Inflammatory macrophage treated with lipopolysaccharide for 4 hours (primary cell): ENCODE data around the gene TIMELESS.
"Not testable (repeated sequence)": the region's sequence is repeated elsewhere in the genome, so short reads cannot be mapped to it uniquely, and the experiment has no call there.

Source experiments
- DNase-seq: peaks from one replicate; pipeline ENCODE4 v3.0.0-alpha.2; 2020

The TIMELESS gene

GRCh38 chr12:56448860-56449621 lies at the start of gene TIMELESS:
TIMELESS (minus strand) TSS chr12:56449426; CDS start chr12:56434170, 15,256 bp downstream.
- DNase-seq, result peak; percentile 95

- DNase-seq, result not testable (repeated sequence)
Observed at GRCh38 chr12:56498126-56498902, 49.1 kb upstream of the TIMELESS start.

- DNase-seq, result peak; percentile 27
Observed at GRCh38 chr12:56496704-56497103, 47.5 kb upstream of the TIMELESS start.

GRCh38 chr12:56494481-56494880 lies 45.3 kb upstream of the TIMELESS start:
- DNase-seq, result not testable (repeated sequence)

- not testable (repeated sequence) for DNase-seq
Observed at GRCh38 chr12:56494106-56494415, 44.8 kb upstream of the TIMELESS start.

- DNase-seq, result not testable (repeated sequence)
Observed at GRCh38 chr12:56493409-56494105, 44.3 kb upstream of the TIMELESS start.

- no peak for DNase-seq
Observed at GRCh38 chr12:56490360-56490759, 41.1 kb upstream of the TIMELESS start.

- DNase-seq, result peak; percentile 65
Observed at GRCh38 chr12:56488041-56488955, 39.1 kb upstream of the TIMELESS start, which contains the start of gene GLS2. GLS2 (minus strand) TSS chr12:56488161; CDS start chr12:56488118, 43 bp downstream.

- DNase-seq, result no peak
Observed at GRCh38 chr12:56487448-56488040, 38.3 kb upstream of the TIMELESS start.

GRCh38 chr12:56486694-56487093 lies 37.5 kb upstream of the TIMELESS start:
- no peak for DNase-seq

- no peak for DNase-seq
Observed at GRCh38 chr12:56484566-56484965, 35.3 kb upstream of the TIMELESS start.

- no peak for DNase-seq
Observed at GRCh38 chr12:56479625-56480024, 30.4 kb upstream of the TIMELESS start.

GRCh38 chr12:56477521-56478225 lies 28.4 kb upstream of the TIMELESS start:
- DNase-seq, result no peak

GRCh38 chr12:56476972-56477432 lies 27.8 kb upstream of the TIMELESS start:
- DNase-seq, result no peak

- DNase-seq, result no peak
Observed at GRCh38 chr12:56476143-56476542, 26.9 kb upstream of the TIMELESS start.

GRCh38 chr12:56474389-56474788 lies 25.2 kb upstream of the TIMELESS start:
- no peak for DNase-seq

- peak; percentile 27 for DNase-seq
Observed at GRCh38 chr12:56469007-56469930, 20.0 kb upstream of the TIMELESS start.

- DNase-seq, result peak; percentile 97
Observed at GRCh38 chr12:56468216-56469006, 19.2 kb upstream of the TIMELESS start, which contains the start of gene SPRYD4. SPRYD4 (plus strand) TSS chr12:56468578; CDS start chr12:56468592, 14 bp downstream.

GRCh38 chr12:56462565-56462964 lies 13.3 kb upstream of the TIMELESS start:
- no peak for DNase-seq
